ENCODE measurements around the gene NR1I3.
"Not testable (repeated sequence)": the region's sequence is repeated elsewhere in the genome, so short reads cannot be mapped to it uniquely, and the experiment has no call there.

The NR1I3 gene, protein sequence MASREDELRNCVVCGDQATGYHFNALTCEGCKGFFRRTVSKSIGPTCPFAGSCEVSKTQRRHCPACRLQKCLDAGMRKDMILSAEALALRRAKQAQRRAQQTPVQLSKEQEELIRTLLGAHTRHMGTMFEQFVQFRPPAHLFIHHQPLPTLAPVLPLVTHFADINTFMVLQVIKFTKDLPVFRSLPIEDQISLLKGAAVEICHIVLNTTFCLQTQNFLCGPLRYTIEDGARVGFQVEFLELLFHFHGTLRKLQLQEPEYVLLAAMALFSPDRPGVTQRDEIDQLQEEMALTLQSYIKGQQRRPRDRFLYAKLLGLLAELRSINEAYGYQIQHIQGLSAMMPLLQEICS

GRCh38 chr1:161238039-161238473 is at the start of gene NR1I3:
Gene NR1I3 (minus strand): TSS chr1:161238203. CDS start chr1:161236565, 1,638 bp downstream.
- no peak for DNase-seq (ENCODE audit: low read depth in 3 of 3)

GRCh38 chr1:161287482-161288054 is 49.6 kb upstream of the NR1I3 start:
- no peak for DNase-seq (ENCODE audit: low read depth in 3 of 3)

GRCh38 chr1:161285521-161285920 is 47.5 kb upstream of the NR1I3 start:
- no peak for DNase-seq (ENCODE audit: low read depth in 3 of 3)

- DNase-seq (ENCODE audit: low read depth in 3 of 3) = no peak
Observed at GRCh38 chr1:161285113-161285512, 47.1 kb upstream of the NR1I3 start.

DNA sequence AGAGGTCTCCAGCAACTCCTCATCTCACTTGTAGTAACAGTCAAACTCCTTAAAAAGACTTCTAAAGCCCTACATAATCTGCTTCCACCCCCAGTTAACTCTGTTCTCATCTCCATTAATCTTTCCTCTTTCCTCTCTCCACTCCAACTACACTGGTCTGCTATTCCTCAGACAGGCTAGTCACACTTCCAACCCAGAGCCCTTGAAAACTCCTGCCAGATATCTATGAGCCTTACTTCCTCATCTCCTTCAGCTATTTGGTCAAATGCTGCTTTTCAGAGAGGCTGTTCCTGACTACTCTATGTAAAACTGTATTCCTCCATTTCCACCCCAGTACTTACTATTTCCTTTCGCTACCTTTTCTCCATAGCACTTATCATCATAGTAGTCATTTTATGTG is 45.0 kb upstream of the NR1I3 start:
- DNase-seq (ENCODE audit: low read depth in 3 of 3) = no peak

- no peak for DNase-seq (ENCODE audit: low read depth in 3 of 3)
Observed at GRCh38 chr1:161274874-161275273, 36.9 kb upstream of the NR1I3 start.

DNA sequence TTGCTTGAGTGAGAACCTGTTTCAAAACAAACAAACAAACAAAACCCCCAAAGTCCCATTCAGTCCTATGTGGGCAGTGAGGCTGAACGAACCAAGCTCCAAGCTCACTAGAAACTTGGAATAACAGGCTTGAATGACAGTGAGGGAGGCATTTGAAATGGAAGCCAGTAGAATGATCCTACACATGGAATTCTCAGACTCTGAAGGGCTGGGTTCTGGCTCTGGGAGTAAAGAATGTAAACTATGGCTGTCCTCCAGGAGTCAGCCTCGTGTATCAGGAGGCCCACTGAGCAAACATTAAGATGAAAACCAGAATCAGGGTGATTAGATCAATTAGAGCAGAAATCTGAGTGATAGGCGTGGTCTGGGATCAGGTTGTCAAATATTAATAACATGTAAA is 35.4 kb upstream of the NR1I3 start:
- DNase-seq (ENCODE audit: low read depth in 3 of 3) = no peak

DNA sequence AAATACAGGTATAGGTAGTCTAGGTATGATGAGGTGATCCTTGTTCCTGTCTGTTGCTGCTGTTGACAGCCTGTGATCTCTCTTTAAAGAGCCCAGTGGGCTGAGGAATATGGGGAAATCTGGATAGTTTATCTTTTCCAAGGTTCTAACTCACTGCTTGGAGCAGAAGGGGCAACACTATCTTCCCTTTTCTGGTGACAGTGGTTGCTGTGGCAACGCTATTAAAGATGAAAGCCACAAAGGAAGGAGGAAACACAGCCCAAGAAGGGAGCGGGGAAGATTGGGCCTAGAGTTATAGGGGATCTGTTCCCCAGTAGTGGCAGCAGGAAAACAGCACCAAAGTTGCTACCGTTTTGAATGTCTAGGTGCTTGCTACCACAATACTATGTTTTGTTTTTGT is 29.3 kb upstream of the NR1I3 start:
- no peak for DNase-seq (ENCODE audit: low read depth in 3 of 3)

- DNase-seq (ENCODE audit: low read depth in 3 of 3) = no peak
Observed at GRCh38 chr1:161266836-161267235, 28.8 kb upstream of the NR1I3 start.

- DNase-seq (ENCODE audit: low read depth in 3 of 3) = no peak
Observed at GRCh38 chr1:161266202-161266601, 28.2 kb upstream of the NR1I3 start.

GRCh38 chr1:161265305-161265704 is 27.3 kb upstream of the NR1I3 start:
- DNase-seq (ENCODE audit: low read depth in 3 of 3) = no peak

DNA sequence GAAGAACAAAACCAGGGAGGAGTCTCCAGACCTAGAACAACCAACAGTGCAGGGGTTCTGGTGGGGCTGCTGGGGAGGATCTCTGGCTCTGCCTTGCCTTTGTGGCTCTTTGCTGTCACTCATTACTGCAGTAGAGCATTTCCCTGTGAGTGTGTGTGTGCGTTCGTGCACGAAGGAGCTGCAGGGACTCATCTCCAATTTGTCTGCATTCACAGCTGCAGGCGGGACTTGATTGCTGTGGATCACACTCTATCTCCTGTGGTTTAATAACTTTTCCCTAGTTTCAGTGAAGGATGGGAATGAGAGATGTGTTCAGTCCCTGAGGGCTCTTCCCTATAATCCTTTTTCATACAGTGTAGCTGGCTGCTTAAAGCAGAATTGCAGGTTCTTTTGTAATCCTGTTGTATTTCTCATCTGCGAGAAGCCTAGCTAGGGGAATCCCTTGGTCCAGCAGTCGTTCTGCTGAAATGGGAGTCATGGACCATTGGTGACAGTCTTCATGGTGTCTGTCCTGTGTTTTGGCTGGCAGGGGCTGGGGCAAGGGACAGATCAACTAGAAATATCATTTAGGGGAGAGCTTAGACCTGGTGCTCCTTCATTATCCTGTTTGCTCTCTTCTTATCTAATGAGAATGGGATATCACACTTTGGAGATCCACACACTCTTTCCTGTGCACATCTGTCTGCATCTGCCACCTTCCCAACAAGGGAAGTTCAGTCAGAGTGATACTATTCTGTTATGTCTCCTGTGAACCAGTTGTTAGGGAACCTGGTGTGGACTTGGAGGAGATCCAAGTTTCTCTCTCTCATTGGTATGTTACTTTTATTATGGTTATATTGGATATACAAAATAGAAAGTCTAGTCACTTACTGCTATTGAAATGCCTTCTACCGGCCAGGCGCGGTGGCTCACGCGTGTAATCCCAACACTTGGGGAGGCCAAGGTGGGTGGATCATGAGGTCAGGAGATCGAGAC is 23.5 kb upstream of the NR1I3 start:
- DNase-seq (ENCODE audit: low read depth in 3 of 3) = no peak

- no peak for DNase-seq (ENCODE audit: low read depth in 3 of 3)
Observed at GRCh38 chr1:161260376-161261260, 22.6 kb upstream of the NR1I3 start.

- DNase-seq (ENCODE audit: low read depth in 3 of 3) = no peak
Observed at GRCh38 chr1:161259765-161260164, 21.8 kb upstream of the NR1I3 start.

- no peak for DNase-seq (ENCODE audit: low read depth in 3 of 3)
Observed at GRCh38 chr1:161259345-161259702, 21.3 kb upstream of the NR1I3 start.

DNA sequence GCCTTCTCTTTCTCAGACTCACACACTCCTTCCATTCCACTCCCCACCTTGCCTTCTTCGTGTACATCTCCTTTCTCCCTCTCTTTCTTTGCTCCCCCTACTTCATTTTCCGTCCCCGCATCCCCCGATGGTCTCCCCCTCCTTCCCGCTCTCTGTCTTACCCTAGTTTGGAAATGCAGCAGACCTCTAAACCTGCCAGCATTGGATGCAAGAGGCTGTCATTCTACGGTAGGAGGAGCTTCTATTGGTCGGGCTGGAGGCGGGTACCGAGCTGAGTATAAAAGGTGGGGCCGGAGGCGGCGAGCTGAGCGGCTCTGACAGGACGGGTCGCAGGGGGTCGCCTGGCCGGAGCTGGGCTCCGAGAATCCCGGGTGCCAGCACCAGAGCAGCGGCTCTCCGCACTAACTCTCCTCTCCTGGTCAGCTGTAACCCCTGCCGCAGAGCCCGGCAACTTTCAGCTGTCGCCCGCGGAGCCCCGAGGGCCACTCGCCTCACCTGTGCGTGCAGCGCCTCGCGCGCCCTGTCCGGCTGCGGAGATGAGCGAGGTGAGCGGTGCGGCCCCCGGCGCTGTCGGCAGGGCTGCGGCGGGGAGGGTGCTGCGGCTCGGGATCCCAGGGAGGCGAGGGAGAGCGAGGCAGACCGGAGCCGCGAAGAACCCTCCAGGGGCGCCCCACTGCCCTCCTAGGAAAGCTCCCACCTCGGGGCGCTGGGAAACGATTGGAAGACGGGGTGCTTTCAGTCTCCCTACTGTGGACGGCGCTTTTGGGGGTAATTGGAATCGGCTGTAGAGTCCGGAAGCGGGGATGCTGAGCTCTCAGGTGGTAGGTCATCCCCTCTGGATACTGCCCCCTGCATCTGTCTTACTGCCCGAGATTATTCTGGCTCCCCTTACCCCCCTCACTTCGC is 20.7 kb upstream of the NR1I3 start, which contains the start of gene PCP4L1:
Gene PCP4L1, plus strand, starts transcription at position 307 of the 906 bp plus-strand sequence. Its CDS starts 230 bp downstream, at position 537.
- peak; percentile 11 to 22 (median 18) for DNase-seq (ENCODE audit: low read depth in 3 of 3)

DNA sequence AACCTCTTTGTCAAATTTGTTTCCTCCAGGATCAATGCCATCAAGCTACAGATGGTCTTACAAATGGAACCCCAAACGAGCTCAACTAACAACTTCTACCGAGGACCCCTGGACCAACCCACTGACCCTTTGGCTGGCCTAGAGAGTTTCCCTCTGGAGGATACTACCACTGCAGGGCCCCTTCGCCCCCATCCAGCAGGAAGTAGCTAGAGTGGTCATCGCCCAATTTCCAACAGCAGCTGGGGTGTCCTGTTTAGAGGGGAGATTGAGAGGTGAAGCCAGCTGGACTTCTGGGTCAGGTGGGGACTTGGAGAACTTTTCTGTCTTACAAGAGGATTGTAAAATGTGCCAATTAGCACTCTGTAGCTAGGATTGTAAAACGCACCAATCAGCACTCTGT is 19.1 kb upstream of the NR1I3 start:
- DNase-seq (ENCODE audit: low read depth in 3 of 3) = not testable (repeated sequence)

- not testable (repeated sequence) for DNase-seq (ENCODE audit: low read depth in 3 of 3)
Observed at GRCh38 chr1:161255955-161256520, 18.0 kb upstream of the NR1I3 start.

GRCh38 chr1:161255302-161255701 is 17.3 kb upstream of the NR1I3 start:
- DNase-seq (ENCODE audit: low read depth in 3 of 3) = not testable (repeated sequence)

- no peak for DNase-seq (ENCODE audit: low read depth in 3 of 3)
Observed at GRCh38 chr1:161251579-161251978, 13.6 kb upstream of the NR1I3 start.
